H1 (cell line): Measurements from ENCODE around the gene PPP2R2C. TPM values are rescaled to one million over a fixed set of nuclear protein-coding genes. Genes with fewer than 3 reads are reported as not detected.

Experiments
- CTCF ChIA-PET: fragments of 300-600 bp; sonication (Branson Sonifier 250); formaldehyde crosslinking; loops from one replicate; lab custom pipeline; 2021; ENCODE audit not compliant: partially characterized antibody; lab: Charles Lee
- POLR2A ChIA-PET: fragments of 300-600 bp; sonication (Branson Sonifier 250); formaldehyde crosslinking; loops from one replicate; lab custom pipeline; 2021; ENCODE audit warnings: inconsistent platforms; ENCODE audit not compliant: partially characterized antibody; lab: Charles Lee
- DNase-seq, 2 experiments: peaks; one replicate each; pipeline versions ENCODE4 v3.0.0 to v3.0.0-alpha.2; 2010 to 2022; ENCODE audit warnings: low spot score in 2 of 2, low read depth in 1 of 2, mixed read lengths in 1 of 2
- FAIRE-seq: peaks from 2 replicates; lab custom pipeline; 2011; peaks lifted over from hg19 to GRCh38; lab: Jason Lieb, UNC
- H2AFZ ChIP-seq: 2 replicates; pipeline ENCODE4 v1.8.1; 2012; ENCODE audit warnings: low read length, inconsistent platforms
- H2AK5ac ChIP-seq: 2 replicates; pipeline ENCODE4 v1.6.1; 2013; ENCODE audit warnings: low read depth, low read length
- H2BK120ac ChIP-seq: replicated peaks from 2 replicates; pipeline ENCODE3; 2013; ENCODE audit warnings: low read depth, low read length, inconsistent platforms
- H2BK12ac ChIP-seq: 2 replicates; pipeline ENCODE4 v1.6.1; 2013; ENCODE audit warnings: low read depth, low read length
- H2BK15ac ChIP-seq: 2 replicates; pipeline ENCODE4 v1.6.1; 2013; ENCODE audit warnings: low read length
- H2BK20ac ChIP-seq: 2 replicates; pipeline ENCODE4 v1.6.1; 2013; ENCODE audit warnings: low read length
- H2BK5ac ChIP-seq: 2 replicates; pipeline ENCODE4 v1.6.1; 2013; ENCODE audit warnings: low read depth, low read length
- H3K14ac ChIP-seq: 2 replicates; pipeline ENCODE4 v1.6.1; 2013; ENCODE audit warnings: inconsistent platforms; ENCODE audit not compliant: insufficient read length
- H3K18ac ChIP-seq: 2 replicates; pipeline ENCODE4 v1.6.1; 2013; ENCODE audit warnings: low read length; ENCODE audit errors: extremely low read depth
- H3K23ac ChIP-seq: 2 replicates; pipeline ENCODE4 v1.6.1; 2013; ENCODE audit warnings: inconsistent platforms; ENCODE audit not compliant: insufficient read length
- H3K23me2 ChIP-seq: 2 replicates; pipeline ENCODE4 v1.6.1; 2013; ENCODE audit warnings: low read depth, low read length
- H3K27ac ChIP-seq: 2 replicates; pipeline ENCODE4 v1.6.1; 2011; ENCODE audit warnings: low read depth, low read length, inconsistent platforms
- H3K27me3 ChIP-seq, 4 experiments: replicated peaks in 1 of 4; 1 replicate in 1 of 4; 2 replicates in 3 of 4; pipeline versions ENCODE4 v1.6.1 to v1.8.1; 2011 to 2013; ENCODE audit warnings: low read length in 3 of 4, mild to moderate bottlenecking in 3 of 4, inconsistent platforms in 2 of 4, mixed read lengths in 2 of 4, moderate library complexity in 1 of 4; ENCODE audit not compliant: control insufficient read depth in 3 of 4, insufficient read depth in 3 of 4; ENCODE audit errors: extremely low read depth in 1 of 4
- H3K36me3 ChIP-seq, 4 experiments: 2 replicates each; pipeline versions ENCODE4 v1.6.1 to v1.8.1; 2011 to 2013; ENCODE audit warnings: mild to moderate bottlenecking in 4 of 4, low read length in 3 of 4, moderate library complexity in 2 of 4, control low read depth in 1 of 4, inconsistent platforms in 1 of 4; ENCODE audit not compliant: insufficient read depth in 4 of 4, control insufficient read depth in 2 of 4
- H3K4ac ChIP-seq: replicated peaks from 2 replicates; pipeline ENCODE3; 2013; ENCODE audit warnings: low read length, low read depth, mixed read lengths, inconsistent platforms; ENCODE audit not compliant: insufficient read length
- H3K4me1 ChIP-seq, 4 experiments: replicated peaks in 1 of 4; 1 replicate in 1 of 4; 2 replicates in 3 of 4; pipeline versions ENCODE4 v1.6.1 to v1.8.1; 2011 to 2013; ENCODE audit warnings: low read length in 3 of 4, inconsistent platforms in 2 of 4, mixed read lengths in 1 of 4; ENCODE audit not compliant: insufficient read depth in 4 of 4, control insufficient read depth in 3 of 4
- H3K4me2 ChIP-seq, 2 experiments: 2 replicates each; pipeline versions ENCODE4 v1.6.1 to v1.8.1; 2011 to 2013; ENCODE audit warnings: low read depth in 2 of 2, low read length in 2 of 2, control low read depth in 1 of 2, inconsistent platforms in 1 of 2, mild to moderate bottlenecking in 1 of 2; ENCODE audit not compliant: insufficient read depth in 1 of 2
- H3K4me3 ChIP-seq, 4 experiments: fragments of 200-600, 300-600 bp in 1 of 4; sonication (generic), shearing (Covaris generic), sonication (Bioruptor Twin) in 1 of 4; 2 replicates each; pipeline versions ENCODE4 v1.5.1 to v1.8.1; 2011 to 2016; ENCODE audit warnings: low read length in 4 of 4, low read depth in 3 of 4, control low read depth in 2 of 4, inconsistent platforms in 2 of 4, mild to moderate bottlenecking in 2 of 4, mixed read lengths in 1 of 4, moderate library complexity in 1 of 4; ENCODE audit not compliant: insufficient read depth in 2 of 4; ENCODE audit errors: extremely low read depth in 1 of 4
- H3K56ac ChIP-seq: replicated peaks from 2 replicates; pipeline ENCODE3; 2013; ENCODE audit warnings: low read depth, mild to moderate bottlenecking, mixed read lengths, low read length, inconsistent platforms; ENCODE audit not compliant: insufficient read length
- H3K79me1 ChIP-seq: 2 replicates; pipeline ENCODE4 v1.6.1; 2013; ENCODE audit warnings: low read depth, low read length, control low read depth
- H3K79me2 ChIP-seq, 2 experiments: 2 replicates each; pipeline versions ENCODE4 v1.6.1 to v1.8.1; 2012 to 2013; ENCODE audit warnings: low read length in 2 of 2, mild to moderate bottlenecking in 2 of 2, inconsistent platforms in 1 of 2; ENCODE audit not compliant: insufficient read depth in 2 of 2, control insufficient read depth in 1 of 2
- H3K9ac ChIP-seq, 4 experiments: replicated peaks in 1 of 4; 1 replicate in 1 of 4; 2 replicates in 3 of 4; pipeline versions ENCODE4 v1.6.1 to v1.8.1; 2011 to 2013; ENCODE audit warnings: low read depth in 3 of 4, low read length in 3 of 4, control low read depth in 2 of 4, mild to moderate bottlenecking in 2 of 4, moderate library complexity in 2 of 4, inconsistent platforms in 1 of 4; ENCODE audit errors: extremely low read depth in 1 of 4
- H3K9me3 ChIP-seq, 2 experiments: 2 replicates each; pipeline versions ENCODE4 v1.6.1 to v1.8.1; 2012 to 2013; ENCODE audit warnings: mild to moderate bottlenecking in 2 of 2, moderate library complexity in 2 of 2, control low read depth in 1 of 2, inconsistent platforms in 1 of 2, low read depth in 1 of 2, low read length in 1 of 2, mixed read lengths in 1 of 2; ENCODE audit not compliant: insufficient read depth in 2 of 2
- H4K20me1 ChIP-seq, 2 experiments: replicated peaks in 1 of 2; 2 replicates each; pipeline versions ENCODE3 to v1.8.1; 2011 to 2013; ENCODE audit warnings: inconsistent platforms in 2 of 2, low read length in 2 of 2, mild to moderate bottlenecking in 1 of 2; ENCODE audit not compliant: insufficient read depth in 2 of 2, control insufficient read depth in 1 of 2
- H4K5ac ChIP-seq: 2 replicates; pipeline ENCODE4 v1.6.1; 2013; ENCODE audit warnings: low read length, low read depth, mixed read lengths, inconsistent platforms; ENCODE audit not compliant: insufficient read length
- H4K8ac ChIP-seq: 2 replicates; pipeline ENCODE4 v1.8.0; 2013; ENCODE audit warnings: mild to moderate bottlenecking, moderate library complexity, low read length, inconsistent platforms; ENCODE audit not compliant: insufficient read depth; ENCODE audit errors: extremely low read depth
- H4K91ac ChIP-seq: replicated peaks from 2 replicates; pipeline ENCODE3; 2013; ENCODE audit warnings: low read length, mixed read lengths, inconsistent platforms; ENCODE audit not compliant: insufficient read length
- BCL11A ChIP-seq, 2 experiments: IDR thresholded peaks; one replicate each; pipeline ENCODE4 v1.6.1; 2011; ENCODE audit warnings: low read depth in 2 of 2, low read length in 2 of 2, mild to moderate bottlenecking in 2 of 2
- BRCA1 ChIP-seq: IDR thresholded peaks from 2 replicates; pipeline ENCODE4 v1.6.1; 2012; ENCODE audit warnings: low read depth, low read length, improper control_type of control experiment
- EZH2 ChIP-seq: fragments of 200-600 bp; sonication (generic); IDR thresholded peaks from 2 replicates; pipeline ENCODE4 v1.7.1; 2012; ENCODE audit warnings: low read depth, mild to moderate bottlenecking, moderate library complexity, low read length, inconsistent platforms; ENCODE audit not compliant: severe bottlenecking
- FOSL1 ChIP-seq: IDR thresholded peaks from 2 replicates; pipeline ENCODE4 v1.6.1; 2011; ENCODE audit warnings: mild to moderate bottlenecking, low read depth, low read length, moderate library complexity; ENCODE audit not compliant: insufficient read depth
- HDAC6 ChIP-seq: IDR thresholded peaks from one replicate; pipeline ENCODE4 v1.7.1; 2012; ENCODE audit warnings: low read depth, mild to moderate bottlenecking, inconsistent platforms, low read length, moderate library complexity
- MAFK ChIP-seq: IDR thresholded peaks from 2 replicates; pipeline ENCODE4 v1.6.1; 2012; ENCODE audit warnings: low read depth, mild to moderate bottlenecking, improper control_type of control experiment, low read length
- NANOG ChIP-seq: IDR thresholded peaks from 2 replicates; pipeline ENCODE4 v1.6.1; 2011; ENCODE audit warnings: low read length, low read depth, mild to moderate bottlenecking, inconsistent platforms; ENCODE audit not compliant: insufficient read depth, poor library complexity, severe bottlenecking
- POU5F1 ChIP-seq: IDR thresholded peaks from 2 replicates; pipeline ENCODE4 v1.6.1; 2011; ENCODE audit warnings: low read depth, mild to moderate bottlenecking, low read length, moderate library complexity
- RFX5 ChIP-seq: IDR thresholded peaks from 2 replicates; pipeline ENCODE4 v1.6.1; 2011; ENCODE audit warnings: low read depth, low read length, improper control_type of control experiment, borderline replicate concordance
- SP2 ChIP-seq: IDR thresholded peaks from 2 replicates; pipeline ENCODE4 v1.6.1; 2012; ENCODE audit warnings: mild to moderate bottlenecking, low read length, inconsistent platforms
- SRF ChIP-seq: IDR thresholded peaks from 2 replicates; pipeline ENCODE4 v1.6.1; 2011; ENCODE audit warnings: mild to moderate bottlenecking, low read depth, low read length, moderate library complexity
- TBP ChIP-seq: IDR thresholded peaks from 2 replicates; pipeline ENCODE4 v1.6.1; 2011; ENCODE audit warnings: low read depth, low read length, improper control_type of control experiment
- WGBS, 2 experiments: shearing (Covaris generic) in 1 of 2; methylation state at CpG; one replicate each; pipeline versions ENCODE4 v1.1.6 to v1.1.7; 2013 to 2015; ENCODE audit warnings: low lambda C conversion rate in 2 of 2, mixed read lengths in 2 of 2, inconsistent platforms in 1 of 2, low coverage in 1 of 2, missing lambda C conversion rate in 1 of 2; ENCODE audit not compliant: insufficient replicate concordance in 2 of 2, insufficient coverage in 1 of 2, insufficient read length in 1 of 2; ENCODE audit errors: extremely low coverage in 1 of 2, missing lambda C conversion rate in 1 of 2; 5-methylcytosine and 5-hydroxymethylcytosine counted together
- polyA plus RNA-seq, 7 experiments: library from polyadenylated mRNA; depleted of rRNA in 3 of 7; stranded (reverse) in 5 of 7; unstranded in 2 of 7; fragments of >200 nt in 5 of 7; fragments of 200-250 nt in 2 of 7; gene quantifications; 1 replicate in 5 of 7; 2 replicates in 1 of 7; 4 replicates in 1 of 7; pipeline versions ENCODE4 v1.2.1 to v1.2.3, GENCODE V29; 2011 to 2013; ENCODE audit warnings: missing spikeins in 2 of 7, mixed read lengths in 2 of 7
- total RNA-seq: library from RNA; stranded (reverse); fragmentation: NEBNext Ultra II Directional; extraction: Animal tissue kit (Norgen Biotek cat#: 25700); gene quantifications from 2 replicates; pipeline ENCODE4 v1.2.1, GENCODE V29; 2021
- TF ChIP-seq, protein P1 (sequence below): IDR thresholded peaks from 2 replicates; pipeline ENCODE4 v1.6.1; 2011; ENCODE audit warnings: low read length, improper control_type of control experiment

PPP2R2C gene
- total and polyA plus RNA-seq, 2 of the 8 experiments (the other 6 are each of a cell fraction or from before 2014, with no cell fraction given), result 6.4 TPM

DNA sequence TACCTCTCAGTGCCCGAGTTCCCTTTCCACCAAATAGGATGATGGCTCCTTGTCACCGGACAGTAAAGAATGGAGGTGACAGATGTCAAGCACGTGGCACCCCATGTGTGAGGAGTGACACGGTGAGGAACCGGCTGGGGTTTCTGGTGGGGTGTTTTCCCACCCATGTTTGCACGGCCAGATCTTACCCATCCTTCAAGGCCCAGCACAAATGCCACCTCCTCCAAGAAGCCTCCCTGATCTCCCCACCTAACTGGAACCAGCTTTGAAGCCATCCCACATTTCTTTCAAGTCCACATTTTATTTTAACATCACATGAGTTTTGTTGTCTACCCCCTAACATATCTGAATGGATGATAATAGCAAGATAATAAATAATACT is 139.8 kb downstream of the PPP2R2C start:
- no peak overlapping the region for H4K5ac ChIP-seq
- no peak overlapping the region for H2AK5ac ChIP-seq
- H3K23ac ChIP-seq, result no peak overlapping the region
- no peak overlapping the region for H2AFZ ChIP-seq
- H3K14ac ChIP-seq, result no peak overlapping the region
- no peak for DNase-seq
- CTCF ChIA-PET, result interaction anchor here (0.5 to 22.3 kb wide), 59 partner anchors 9 to 779 kb away, joined by 3 to 908 read pairs (median 5); partner anchors contain the start of gene WFS1
- no peaks in the 10 kb centered on the region for H3K27me3 ChIP-seq
- no peak overlapping the region for H3K4me3 ChIP-seq
- no peak overlapping the region for H2BK15ac ChIP-seq
- H3K27ac ChIP-seq, result no peak overlapping the region
- no peaks in the 10 kb centered on the region for H3K36me3 ChIP-seq
- H3K4me1 ChIP-seq, result peaks cover 0 to 5% (median 4%) of the 10 kb centered on the region in 4 experiments; a peak in 4 of 7 replicates
- H3K56ac ChIP-seq, result no peak overlapping the region
- no peak overlapping the region for H3K9ac ChIP-seq
- H3K23me2 ChIP-seq, result no peaks in the 10 kb centered on the region
- H3K4me2 ChIP-seq, result no peak overlapping the region
- no peaks in the 10 kb centered on the region for H3K79me1 ChIP-seq
- H3K79me2 ChIP-seq, result no peaks in the 10 kb centered on the region
- H3K4ac ChIP-seq, result no peak overlapping the region
- no peak overlapping the region for H2BK12ac ChIP-seq
- 86% methylated on average over 6 of the region's 6 CpGs; no CpG with 5 or more reads in 1 of the 2 experiments for WGBS, 2 experiments
- H4K8ac ChIP-seq, result no peak overlapping the region
- H4K91ac ChIP-seq, result no peak overlapping the region
- no peak overlapping the region for H2BK120ac ChIP-seq
- no peak overlapping the region for H3K18ac ChIP-seq
- H3K9me3 ChIP-seq, result peaks cover 4 to 11% of the 10 kb centered on the region in 2 experiments; a peak in 3 of 4 replicates
- no peak for FAIRE-seq
- POLR2A ChIA-PET, result interaction anchor here (0.7 to 1.2 kb wide), 2 partner anchors 10 to 98 kb away, joined by 3 to 4 read pairs; no protein-coding TSS in a partner anchor
- no peak for TF ChIP-seq EZH2
- TF ChIP-seq SP2, result no peak
- TF ChIP-seq MAFK, result no peak
- no peak for TF ChIP-seq SRF
- no peak for TF ChIP-seq FOSL1
- TF ChIP-seq BCL11A (IDR thresholded peaks at IDR 0.05; ENCODE audit: low read depth in 2 of 2, low read length in 2 of 2), result no peak
- no peak for TF ChIP-seq NANOG
- TF ChIP-seq TBP, result no peak
- TF ChIP-seq, protein P1, sequence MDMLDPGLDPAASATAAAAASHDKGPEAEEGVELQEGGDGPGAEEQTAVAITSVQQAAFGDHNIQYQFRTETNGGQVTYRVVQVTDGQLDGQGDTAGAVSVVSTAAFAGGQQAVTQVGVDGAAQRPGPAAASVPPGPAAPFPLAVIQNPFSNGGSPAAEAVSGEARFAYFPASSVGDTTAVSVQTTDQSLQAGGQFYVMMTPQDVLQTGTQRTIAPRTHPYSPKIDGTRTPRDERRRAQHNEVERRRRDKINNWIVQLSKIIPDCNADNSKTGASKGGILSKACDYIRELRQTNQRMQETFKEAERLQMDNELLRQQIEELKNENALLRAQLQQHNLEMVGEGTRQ, result no peak
- TF ChIP-seq BRCA1, result no peak
- TF ChIP-seq HDAC6, result no peak
- TF ChIP-seq RFX5, result no peak
- TF ChIP-seq POU5F1, result no peak
- TF ChIP-seq, all 59 proteins: peak for 0
- Histone ChIP-seq H2BK20ac (no peak overlapping the region), H4K20me1 (peaks cover 0 to 2% of the 10 kb centered on the region in 2 experiments), H2BK5ac (no peak overlapping the region)
